SIG-M5 (cell line): ENCODE measurements around the gene ZCCHC3.
"Not testable (repeated sequence)": the region's sequence is repeated elsewhere in the genome, so short reads cannot be mapped to it uniquely, and the experiment has no call there.

Experiments
- DNase-seq: peaks from one replicate; lab custom pipeline; 2025; lab: John Stamatoyannopoulos, UW

The ZCCHC3 gene

GRCh38 chr20:312067-312466 lies 14.7 kb downstream of the ZCCHC3 start:
- no peak for DNase-seq

- DNase-seq: no peak
Observed at GRCh38 chr20:312866-313265, 15.5 kb downstream of the ZCCHC3 start.

- DNase-seq: no peak
Observed at GRCh38 chr20:313402-313801, 16.0 kb downstream of the ZCCHC3 start.

- no peak for DNase-seq
Observed at GRCh38 chr20:313948-314347, 16.6 kb downstream of the ZCCHC3 start.

- no peak for DNase-seq
Observed at GRCh38 chr20:316316-317068, 19.1 kb downstream of the ZCCHC3 start.

- DNase-seq: peak; percentile 16
Observed at GRCh38 chr20:324177-325044, 27.0 kb downstream of the ZCCHC3 start.

GRCh38 chr20:325045-325888 lies 27.9 kb downstream of the ZCCHC3 start, which contains the start of gene SOX12:
Gene SOX12, plus strand, starts transcription at chr20:325552. Its CDS starts 373 bp downstream, at chr20:325925.
- peak; percentile 80 for DNase-seq

- DNase-seq: peak; percentile 25
Observed at GRCh38 chr20:325889-326644, 28.7 kb downstream of the ZCCHC3 start.

- DNase-seq: no peak
Observed at GRCh38 chr20:326645-327185, 29.3 kb downstream of the ZCCHC3 start.

- peak; percentile 20 for DNase-seq
Observed at GRCh38 chr20:327186-328026, 30.0 kb downstream of the ZCCHC3 start.

- DNase-seq: no peak
Observed at GRCh38 chr20:328027-328974, 30.9 kb downstream of the ZCCHC3 start.

- DNase-seq: no peak
Observed at GRCh38 chr20:328975-329695, 31.8 kb downstream of the ZCCHC3 start.

GRCh38 chr20:329851-330232 lies 32.5 kb downstream of the ZCCHC3 start:
- no peak for DNase-seq

- DNase-seq: peak; percentile 49
Observed at GRCh38 chr20:330233-331149, 33.1 kb downstream of the ZCCHC3 start.

- no peak for DNase-seq
Observed at GRCh38 chr20:334578-334977, 37.2 kb downstream of the ZCCHC3 start.

GRCh38 chr20:336040-336439 lies 38.7 kb downstream of the ZCCHC3 start:
- not testable (repeated sequence) for DNase-seq

- DNase-seq: peak; percentile 31
Observed at GRCh38 chr20:341682-342081, 44.3 kb downstream of the ZCCHC3 start.
